ENCODE data around the gene HNRNPA2B1. TPM values are rescaled to one million over a fixed set of nuclear protein-coding genes. Genes with fewer than 3 reads are reported as not detected.

HNRNPA2B1 gene
- total and polyA plus RNA-seq, 4 experiments from 2014 or later, result 450 to 700 (median 470) TPM

- H3K27ac ChIP-seq (ENCODE audit: low read depth, low read length), result peak overlapping the region; percentile 98
- Mint-ChIP-seq H3K36me3 (peaks cover 57 to 75% of the 10 kb centered on the region in 2 donors), H3K4me1 (peaks cover 39 to 74% (median 45%) of the 10 kb centered on the region in 4 donors), H3K27ac (peak overlapping the region; percentile 99 to 100 (median 100)), H3K4me3 (peak overlapping the region; percentile 99 to 100 (median 100)), H3K27me3 (peaks cover 0 to 4% of the 10 kb centered on the region in 2 donors), H3K9me3 (peaks cover 0 to 22% (median 4%) of the 10 kb centered on the region in 8 donors)
- no peaks in the 10 kb centered on the region for H3K9me3 ChIP-seq (ENCODE audit: control insufficient read depth in 1 of 2, low read length in 2 of 2)
- peaks cover 56% of the 10 kb centered on the region for H3K4me1 ChIP-seq (ENCODE audit: insufficient read depth, low read length)
- no peaks in the 10 kb centered on the region for H3K27me3 ChIP-seq (ENCODE audit: insufficient read depth, low read length)
- ChIA-PET CTCF (ENCODE audit: partially characterized antibody) (interaction anchor here (0.8 to 9.9 kb wide), 34 partner anchors 7 to 306 kb away, joined by 3 to 212 read pairs (median 6); partner anchors contain the start of genes NFE2L3 and SNX10), POLR2A (ENCODE audit: partially characterized antibody) (interaction anchor here (1.1 to 13.1 kb wide), 16 partner anchors 7 to 306 kb away, joined by 3 to 369 read pairs (median 21); partner anchors contain the start of genes NFE2L3 and SNX10)
- peak overlapping the region; percentile 80 to 89 for H3K4me3 ChIP-seq (ENCODE audit: low read length in 2 of 2)
- peaks cover 37% of the 10 kb centered on the region for H3K36me3 ChIP-seq (ENCODE audit: insufficient read depth, low read length)
- DNase-seq, result no peak
- intact Hi-C loops (cut with micrococcal nuclease), result loop anchor here (1.0 to 2.0 kb wide), 4 partner anchors 10 to 962 kb away; no protein-coding TSS in a partner anchor
Measured at GRCh38 chr7:26198781-26199169, 1.8 kb downstream of the HNRNPA2B1 start.

GRCh38 chr7:26198133-26198780 is 2.3 kb downstream of the HNRNPA2B1 start:
- Mint-ChIP-seq H3K36me3 (peaks cover 62 to 80% of the 10 kb centered on the region in 2 donors), H3K4me1 (peaks cover 39 to 74% (median 45%) of the 10 kb centered on the region in 4 donors)
- intact Hi-C loops (cut with micrococcal nuclease), result loop anchor here (1.0 to 2.0 kb wide), 4 partner anchors 10 to 963 kb away; no protein-coding TSS in a partner anchor

GRCh38 chr7:26197153-26198115 is 3.1 kb downstream of the HNRNPA2B1 start:
- Histone ChIP-seq H3K27me3 (ENCODE audit: insufficient read depth, low read length) (no peaks in the 10 kb centered on the region), H3K27ac (ENCODE audit: low read depth, low read length) (peak overlapping the region; percentile 17), H3K36me3 (ENCODE audit: insufficient read depth, low read length) (peaks cover 51% of the 10 kb centered on the region), H3K4me3 (ENCODE audit: low read length in 2 of 2) (peak overlapping the region; percentile 11 to 21), H3K9me3 (ENCODE audit: control insufficient read depth in 1 of 2, low read length in 2 of 2) (no peaks in the 10 kb centered on the region), H3K4me1 (ENCODE audit: insufficient read depth, low read length) (peaks cover 57% of the 10 kb centered on the region)
- DNase-seq, result no peak
- intact Hi-C loops (cut with micrococcal nuclease), result loop anchor here (1.0 to 2.0 kb wide), 5 partner anchors 9 to 963 kb away; no protein-coding TSS in a partner anchor
- H3K27ac Mint-ChIP-seq, result peak overlapping the region in 6 of 7 donors; percentile 38 to 100 (median 98)
- ChIA-PET POLR2A (ENCODE audit: partially characterized antibody) (interaction anchor here (1.0 to 13.1 kb wide), 14 partner anchors 12 to 305 kb away, joined by 3 to 369 read pairs (median 16); partner anchors contain the start of genes NFE2L3 and SNX10), CTCF (ENCODE audit: partially characterized antibody) (interaction anchor here (1.0 to 9.9 kb wide), 28 partner anchors 9 to 1072 kb away, joined by 3 to 212 read pairs (median 5); partner anchors contain the start of genes CYCS and NFE2L3)
- H3K36me3 Mint-ChIP-seq, result peaks cover 71 to 83% of the 10 kb centered on the region in 2 donors
- H3K4me3 Mint-ChIP-seq, result peak overlapping the region; percentile 99 to 100 (median 100)
- peaks cover 0 to 4% of the 10 kb centered on the region in 2 donors for H3K27me3 Mint-ChIP-seq
- H3K4me1 Mint-ChIP-seq, result peaks cover 45 to 74% (median 49%) of the 10 kb centered on the region in 4 donors
- peaks cover 0 to 22% (median 4%) of the 10 kb centered on the region in 8 donors for H3K9me3 Mint-ChIP-seq

More at GRCh38 chr7:26198133-26198780, 2.3 kb downstream of the HNRNPA2B1 start:
- no peaks in the 10 kb centered on the region for H3K9me3 ChIP-seq (ENCODE audit: control insufficient read depth in 1 of 2, low read length in 2 of 2)
- peak overlapping the region; percentile 98 for H3K27ac ChIP-seq (ENCODE audit: low read depth, low read length)
- Mint-ChIP-seq H3K4me3 (peak overlapping the region; percentile 99 to 100 (median 100)), H3K27ac (peak overlapping the region; percentile 96 to 100 (median 100)), H3K9me3 (peaks cover 0 to 22% (median 4%) of the 10 kb centered on the region in 8 donors), H3K27me3 (peaks cover 0 to 4% of the 10 kb centered on the region in 2 donors)
- H3K4me1 ChIP-seq (ENCODE audit: insufficient read depth, low read length), result peaks cover 56% of the 10 kb centered on the region
- POLR2A ChIA-PET (ENCODE audit: partially characterized antibody), result interaction anchor here (1.0 to 13.1 kb wide), 16 partner anchors 6 to 305 kb away, joined by 3 to 369 read pairs (median 21); partner anchors contain the start of genes NFE2L3 and SNX10
- H3K36me3 ChIP-seq (ENCODE audit: insufficient read depth, low read length), result peaks cover 42% of the 10 kb centered on the region
- peak overlapping the region; percentile 80 to 89 for H3K4me3 ChIP-seq (ENCODE audit: low read length in 2 of 2)
- DNase-seq, result peak in 4 of 5 donors; percentile 60 to 66 (median 64)
- no peaks in the 10 kb centered on the region for H3K27me3 ChIP-seq (ENCODE audit: insufficient read depth, low read length)
- CTCF ChIA-PET (ENCODE audit: partially characterized antibody), result interaction anchor here (0.8 to 9.9 kb wide), 37 partner anchors 10 to 306 kb away, joined by 3 to 212 read pairs (median 5); partner anchors contain the start of genes NFE2L3 and SNX10

GRCh38 chr7:26195867-26196657 is 4.5 kb downstream of the HNRNPA2B1 start:
- Histone ChIP-seq H3K9me3 (ENCODE audit: control insufficient read depth in 1 of 2, low read length in 2 of 2) (no peaks in the 10 kb centered on the region), H3K4me1 (ENCODE audit: insufficient read depth, low read length) (peaks cover 68% of the 10 kb centered on the region), H3K4me3 (ENCODE audit: low read length in 2 of 2) (peak overlapping the region in 1 of 2 donors; percentile 21), H3K27ac (ENCODE audit: low read depth, low read length) (peak overlapping the region; percentile 17), H3K36me3 (ENCODE audit: insufficient read depth, low read length) (peaks cover 63% of the 10 kb centered on the region), H3K27me3 (ENCODE audit: insufficient read depth, low read length) (no peaks in the 10 kb centered on the region)
- H3K4me1 Mint-ChIP-seq, result peaks cover 52 to 86% (median 58%) of the 10 kb centered on the region in 4 donors
- peaks cover 0 to 4% of the 10 kb centered on the region in 2 donors for H3K27me3 Mint-ChIP-seq
- peak overlapping the region; percentile 69 to 99 (median 88) for H3K27ac Mint-ChIP-seq
- peaks cover 0 to 22% (median 4%) of the 10 kb centered on the region in 8 donors for H3K9me3 Mint-ChIP-seq
- peak overlapping the region; percentile 78 to 100 (median 84) for H3K4me3 Mint-ChIP-seq
- intact Hi-C loops (cut with micrococcal nuclease), result loop anchor here (2.0 kb wide), 1 partner anchor 13 kb away; no protein-coding TSS in a partner anchor
- POLR2A ChIA-PET (ENCODE audit: partially characterized antibody), result interaction anchor here (0.8 to 13.1 kb wide), 9 partner anchors 9 to 117 kb away, joined by 3 to 369 read pairs (median 7); partner anchors contain the start of gene NFE2L3
- H3K36me3 Mint-ChIP-seq, result peaks cover 79 to 94% of the 10 kb centered on the region in 2 donors
- no peak for DNase-seq
- CTCF ChIA-PET (ENCODE audit: partially characterized antibody), result interaction anchor here (1.0 to 9.9 kb wide), 11 partner anchors 8 to 173 kb away, joined by 3 to 212 read pairs (median 12); partner anchors contain the start of gene NFE2L3

- H3K9me3 Mint-ChIP-seq, result peaks cover 0 to 16% (median 0%) of the 10 kb centered on the region in 8 donors
- Histone ChIP-seq H3K4me3 (ENCODE audit: low read length in 2 of 2) (no peak overlapping the region), H3K27ac (ENCODE audit: low read depth, low read length) (peak overlapping the region; percentile 20), H3K27me3 (ENCODE audit: insufficient read depth, low read length) (no peaks in the 10 kb centered on the region), H3K36me3 (ENCODE audit: insufficient read depth, low read length) (peaks cover 72% of the 10 kb centered on the region), H3K9me3 (ENCODE audit: control insufficient read depth in 1 of 2, low read length in 2 of 2) (no peaks in the 10 kb centered on the region), H3K4me1 (ENCODE audit: insufficient read depth, low read length) (peaks cover 77% of the 10 kb centered on the region)
- H3K27me3 Mint-ChIP-seq, result no peaks in the 10 kb centered on the region
- intact Hi-C loops (cut with micrococcal nuclease), result no loop called here
- ChIA-PET CTCF (ENCODE audit: partially characterized antibody) (interaction anchor here (0.6 to 9.9 kb wide), 8 partner anchors 17 to 302 kb away, joined by 3 to 212 read pairs (median 3); no protein-coding TSS in a partner anchor), POLR2A (ENCODE audit: partially characterized antibody) (interaction anchor here (0.6 to 13.1 kb wide), 11 partner anchors 9 to 245 kb away, joined by 3 to 369 read pairs (median 9); partner anchors contain the start of gene NFE2L3)
- DNase-seq, result no peak
- peak overlapping the region; percentile 17 to 99 (median 69) for H3K27ac Mint-ChIP-seq
- H3K36me3 Mint-ChIP-seq, result peaks cover 84 to 94% of the 10 kb centered on the region in 2 donors
- H3K4me3 Mint-ChIP-seq, result peak overlapping the region; percentile 34 to 100 (median 82)
- H3K4me1 Mint-ChIP-seq, result peaks cover 58 to 87% (median 66%) of the 10 kb centered on the region in 4 donors
Measured at GRCh38 chr7:26195182-26195581, 5.4 kb downstream of the HNRNPA2B1 start.
